ACC112 (cell line): ENCODE measurements around the gene F2R.
"Not testable (repeated sequence)": the region's sequence is repeated elsewhere in the genome, so short reads cannot be mapped to it uniquely, and the experiment has no call there.

Experiments
- H2AFZ ChIP-seq: fragments of 200-600 bp; sonication (generic); one replicate; pipeline ENCODE4 v1.6.0; 2017; ENCODE audit warnings: antibody characterized with exemption, low read length; ENCODE audit not compliant: unreplicated experiment
- H3K27ac ChIP-seq: fragments of 200-600 bp; sonication (generic); 2 replicates; pipeline ENCODE4 v1.5.1; 2014; ENCODE audit warnings: low read depth, mild to moderate bottlenecking, antibody characterized with exemption, low read length, moderate library complexity
- H3K27me3 ChIP-seq: fragments of 200-600 bp; sonication (generic); 2 replicates; pipeline ENCODE4 v1.6.1; 2014; ENCODE audit warnings: mild to moderate bottlenecking, antibody characterized with exemption, low read length, moderate library complexity, mixed read lengths; ENCODE audit not compliant: insufficient read depth
- H3K36me3 ChIP-seq: fragments of 200-600 bp; sonication (generic); 2 replicates; pipeline ENCODE4 v1.6.1; 2016; ENCODE audit warnings: mild to moderate bottlenecking, antibody characterized with exemption, low read length, moderate library complexity, mixed read lengths; ENCODE audit not compliant: insufficient read depth
- H3K4me1 ChIP-seq: fragments of 200-600 bp; sonication (generic); one replicate; pipeline ENCODE4 v1.6.1; 2016; ENCODE audit warnings: low read length, mixed read lengths; ENCODE audit not compliant: insufficient read depth, unreplicated experiment, control insufficient read depth
- H3K4me3 ChIP-seq: fragments of 200-600 bp; sonication (generic); 2 replicates; pipeline ENCODE4 v1.5.1; 2014; ENCODE audit warnings: mild to moderate bottlenecking, low read depth, low read length
- H3K79me2 ChIP-seq: fragments of 200-600 bp; sonication (generic); one replicate; pipeline ENCODE4 v1.6.0; 2016; ENCODE audit warnings: low read length; ENCODE audit not compliant: control insufficient read depth, unreplicated experiment, insufficient read depth

The F2R gene

DNA sequence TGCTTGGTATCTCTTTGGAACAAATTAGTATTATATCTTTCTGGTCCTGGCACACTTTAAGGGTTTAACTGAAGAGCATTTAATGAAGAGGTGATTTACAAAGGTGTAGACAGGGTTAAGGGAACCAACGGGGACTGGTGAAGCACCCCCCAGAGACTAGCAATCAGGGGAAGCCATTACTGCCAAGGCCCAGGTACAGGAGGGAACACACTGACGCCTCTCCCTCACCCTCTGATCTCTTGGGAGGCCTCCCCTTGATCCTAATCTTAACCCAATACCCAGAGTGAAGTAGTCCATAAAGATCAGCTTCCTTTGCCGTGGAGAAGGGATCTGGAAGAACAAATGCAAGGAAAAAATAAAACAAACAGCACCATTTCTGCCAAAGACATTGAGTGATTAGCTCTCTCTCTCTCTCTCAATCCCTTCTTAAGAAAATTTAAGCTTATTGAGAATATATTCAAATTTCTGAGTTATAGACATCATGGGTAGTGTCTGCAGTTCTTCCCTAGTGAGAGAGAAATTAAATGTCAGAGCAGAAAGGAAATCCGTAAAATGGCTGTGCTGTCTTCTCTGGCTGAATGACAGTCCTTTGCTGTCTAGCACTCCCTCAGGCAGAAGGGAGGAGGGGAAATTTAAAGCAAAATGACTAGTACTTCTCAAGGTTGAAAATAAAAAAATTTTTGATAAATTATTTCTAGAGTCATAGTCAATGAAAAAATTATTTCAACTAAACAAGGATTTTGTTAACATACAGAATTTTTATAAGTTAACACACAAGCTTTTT is 20.0 kb downstream of the F2R start:
- no peaks in the 10 kb centered on the region for H3K27me3 ChIP-seq
- no peak overlapping the region for H3K4me3 ChIP-seq
- peaks cover under 1% of the 10 kb centered on the region for H3K79me2 ChIP-seq
- peaks cover 6% of the 10 kb centered on the region for H3K36me3 ChIP-seq
- no peak overlapping the region for H3K27ac ChIP-seq
- H3K4me1 ChIP-seq = peaks cover 14% of the 10 kb centered on the region
- no peak overlapping the region for H2AFZ ChIP-seq

DNA sequence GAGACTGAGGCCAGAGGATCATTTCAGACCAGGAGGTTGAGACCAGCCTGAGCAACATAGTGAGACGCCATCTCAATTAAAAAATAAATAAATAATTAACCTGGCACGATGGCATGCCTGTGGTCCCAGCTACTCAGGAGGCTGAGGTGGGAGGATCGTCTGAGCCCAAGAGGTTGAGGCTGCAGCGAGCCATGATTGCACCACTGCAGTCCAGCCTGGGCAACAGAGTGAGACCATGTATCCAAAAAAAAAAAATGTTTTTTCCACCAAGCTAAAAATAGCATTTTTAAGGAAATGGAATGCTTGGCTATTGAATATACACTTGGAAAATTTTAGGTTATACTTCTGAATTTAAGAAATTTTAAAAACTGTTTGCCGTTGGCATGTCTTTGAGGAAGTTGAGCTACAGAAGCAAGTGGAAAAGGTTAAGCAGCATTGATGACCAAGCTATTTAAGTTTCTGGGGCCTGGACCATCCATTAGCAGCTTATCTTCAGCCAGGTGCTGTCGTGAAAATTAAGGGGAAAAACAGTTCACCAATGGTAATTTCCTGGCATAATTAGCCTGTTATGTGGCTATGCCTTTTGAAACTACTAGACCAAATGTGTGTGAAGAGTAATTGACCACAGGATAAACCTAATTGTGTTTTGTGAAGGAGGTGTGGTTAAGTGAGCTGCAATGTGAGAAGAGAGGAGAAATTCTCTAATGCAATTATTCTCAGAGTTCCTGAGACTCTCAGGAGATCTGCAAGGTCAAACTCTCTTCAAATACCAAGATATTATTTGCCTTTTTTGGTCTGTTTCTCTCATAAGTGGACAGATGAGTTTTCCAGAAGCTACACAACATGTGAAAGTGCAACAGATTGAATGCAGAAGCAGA is 21.0 kb downstream of the F2R start:
- H2AFZ ChIP-seq = no peak overlapping the region
- no peak overlapping the region for H3K4me3 ChIP-seq
- peaks cover 5% of the 10 kb centered on the region; the same call in 1 of the 2 replicates for H3K36me3 ChIP-seq
- peaks cover 14% of the 10 kb centered on the region for H3K4me1 ChIP-seq
- no peaks in the 10 kb centered on the region for H3K79me2 ChIP-seq
- no peak overlapping the region for H3K27ac ChIP-seq
- H3K27me3 ChIP-seq = no peaks in the 10 kb centered on the region

DNA sequence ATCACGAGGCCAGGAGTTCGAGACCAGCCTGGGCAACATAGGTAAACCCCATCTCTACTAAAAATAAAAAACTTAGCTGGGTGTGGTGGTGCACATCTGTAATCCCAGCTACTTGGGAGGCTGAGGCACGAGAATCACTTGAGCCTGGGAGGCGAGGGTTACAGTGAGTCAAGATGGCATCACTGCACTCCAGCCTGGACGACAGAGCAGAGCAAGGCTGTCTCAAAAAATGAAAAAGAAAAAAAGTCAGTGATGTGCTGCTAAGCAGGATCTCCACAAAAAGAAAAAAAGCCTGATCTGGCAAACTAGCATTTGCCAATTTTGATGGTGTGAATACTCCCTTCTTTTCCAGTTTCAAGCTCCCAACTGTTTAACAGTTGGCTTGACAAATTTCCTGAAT is 21.9 kb downstream of the F2R start:
- H3K4me1 ChIP-seq = peaks cover 14% of the 10 kb centered on the region
- no peaks in the 10 kb centered on the region for H3K79me2 ChIP-seq
- H3K27me3 ChIP-seq = no peaks in the 10 kb centered on the region
- H3K27ac ChIP-seq = peak overlapping the region; percentile 80; the same call in 1 of the 2 replicates
- no peak overlapping the region for H3K4me3 ChIP-seq
- no peak overlapping the region for H2AFZ ChIP-seq
- peaks cover 4% of the 10 kb centered on the region; the same call in 1 of the 2 replicates for H3K36me3 ChIP-seq

DNA sequence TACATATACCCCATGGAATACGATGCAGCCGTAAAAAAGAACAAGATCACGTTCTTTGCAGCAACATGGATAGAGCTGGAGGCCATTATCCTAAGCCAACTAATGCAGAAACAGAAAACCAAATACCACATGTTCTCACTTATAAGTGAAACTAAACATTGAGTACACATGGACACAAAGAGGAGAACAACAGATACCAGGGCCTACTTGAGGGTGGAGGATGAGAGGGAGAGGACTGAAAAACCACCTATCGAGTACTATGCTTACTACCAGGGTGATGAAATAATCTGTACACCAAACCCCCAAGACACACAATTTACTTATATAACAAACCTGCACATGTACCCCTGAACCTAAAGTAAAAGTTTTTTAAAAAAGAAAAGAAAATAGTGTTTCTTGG is 25.6 kb downstream of the F2R start:
- peaks cover 14% of the 10 kb centered on the region for H3K4me1 ChIP-seq
- not testable (repeated sequence) for H3K36me3 ChIP-seq, H3K27ac ChIP-seq, H3K27me3 ChIP-seq, H3K79me2 ChIP-seq, H2AFZ ChIP-seq, H3K4me3 ChIP-seq

DNA sequence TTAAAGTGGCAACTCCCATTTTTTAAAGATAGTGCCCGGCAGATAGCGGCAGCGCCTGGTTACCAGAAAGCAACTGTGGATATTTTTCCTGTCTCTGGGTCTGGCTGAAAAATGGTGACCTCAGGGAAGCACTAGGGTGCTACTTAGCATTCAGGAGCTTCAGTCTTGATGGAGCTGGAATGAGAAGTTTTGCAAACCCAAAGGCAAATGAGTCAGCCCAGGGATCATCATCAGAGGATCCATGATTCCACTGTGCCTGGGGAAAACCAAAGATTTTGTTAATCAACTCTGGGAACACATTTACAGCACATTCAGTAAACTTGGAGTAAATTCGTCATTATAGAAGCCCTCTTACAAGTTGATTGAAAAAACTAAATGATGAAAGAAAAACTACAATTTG is 26.7 kb downstream of the F2R start:
- Histone ChIP-seq H3K4me1 (peaks cover 14% of the 10 kb centered on the region), H3K4me3 (no peak overlapping the region), H3K79me2 (no peaks in the 10 kb centered on the region), H3K36me3 (no peaks in the 10 kb centered on the region), H3K27ac (no peak overlapping the region), H2AFZ (no peak overlapping the region), H3K27me3 (no peaks in the 10 kb centered on the region)

DNA sequence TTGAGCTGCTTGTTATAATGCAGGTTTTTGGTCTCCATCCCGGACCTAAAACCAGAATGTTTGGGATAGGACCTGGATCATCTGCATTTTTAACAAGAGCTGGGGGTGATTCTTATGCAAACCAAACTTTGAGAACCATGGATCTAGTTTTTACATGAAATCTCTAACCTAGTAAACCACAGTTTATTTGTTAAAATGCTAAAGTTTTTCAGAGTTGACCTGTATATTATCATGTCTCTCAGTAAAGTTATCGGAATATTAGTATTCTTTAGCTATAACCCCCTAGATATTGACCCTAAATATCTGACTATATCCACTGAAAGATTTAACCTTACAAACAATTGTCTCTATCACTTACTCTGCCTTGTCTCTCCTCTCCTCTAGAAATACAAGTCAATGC is 28.7 kb downstream of the F2R start:
- no peaks in the 10 kb centered on the region for H3K4me1 ChIP-seq
- no peak overlapping the region for H3K4me3 ChIP-seq
- no peaks in the 10 kb centered on the region for H3K36me3 ChIP-seq
- no peak overlapping the region for H3K27ac ChIP-seq
- no peak overlapping the region for H2AFZ ChIP-seq
- no peaks in the 10 kb centered on the region for H3K79me2 ChIP-seq
- no peaks in the 10 kb centered on the region for H3K27me3 ChIP-seq

DNA sequence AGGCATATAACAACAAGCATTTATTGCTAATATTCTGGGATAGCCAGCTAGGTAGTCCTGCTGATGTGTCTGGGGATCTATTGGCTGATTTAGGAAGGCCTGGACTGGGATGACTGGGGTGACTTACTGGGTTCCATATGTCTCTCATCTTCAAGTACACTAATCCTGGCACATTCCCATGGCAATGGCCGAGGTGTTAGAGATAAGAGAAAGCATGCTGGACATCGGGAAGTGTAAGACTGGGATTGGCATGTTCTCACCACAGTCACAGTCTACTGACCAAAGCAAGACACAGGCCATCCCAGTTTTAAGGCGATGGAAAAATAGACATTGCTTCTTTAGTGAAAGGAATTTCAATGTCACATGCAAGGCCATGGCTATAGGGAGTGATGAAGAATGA is 29.7 kb downstream of the F2R start:
- H3K79me2 ChIP-seq = no peaks in the 10 kb centered on the region
- no peaks in the 10 kb centered on the region for H3K36me3 ChIP-seq
- no peak overlapping the region for H3K4me3 ChIP-seq
- no peak overlapping the region for H2AFZ ChIP-seq
- H3K4me1 ChIP-seq = no peaks in the 10 kb centered on the region
- no peak overlapping the region for H3K27ac ChIP-seq
- no peaks in the 10 kb centered on the region for H3K27me3 ChIP-seq

DNA sequence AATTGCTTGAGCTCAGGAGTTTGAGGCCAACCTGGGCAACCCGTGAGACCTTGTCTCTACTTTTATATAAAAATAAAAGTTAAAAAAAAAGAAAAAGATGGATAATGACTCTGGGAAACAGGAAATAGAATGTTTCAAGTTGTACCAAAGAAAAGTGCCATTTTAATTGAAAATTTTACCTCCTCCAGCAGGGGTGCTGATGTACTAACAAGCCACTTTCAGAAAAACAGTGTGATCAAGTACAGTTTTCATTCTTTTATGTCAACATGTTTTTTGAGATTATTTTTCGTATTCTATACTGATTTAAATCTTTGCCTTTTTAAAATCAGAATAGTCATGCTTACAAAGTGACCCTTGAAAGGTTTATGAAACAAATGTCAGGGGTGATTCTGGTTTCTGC is 30.8 kb downstream of the F2R start:
- H2AFZ ChIP-seq = no peak overlapping the region
- H3K27ac ChIP-seq = no peak overlapping the region
- no peak overlapping the region for H3K4me3 ChIP-seq
- H3K36me3 ChIP-seq = no peaks in the 10 kb centered on the region
- no peaks in the 10 kb centered on the region for H3K4me1 ChIP-seq
- no peaks in the 10 kb centered on the region for H3K79me2 ChIP-seq
- no peaks in the 10 kb centered on the region for H3K27me3 ChIP-seq

DNA sequence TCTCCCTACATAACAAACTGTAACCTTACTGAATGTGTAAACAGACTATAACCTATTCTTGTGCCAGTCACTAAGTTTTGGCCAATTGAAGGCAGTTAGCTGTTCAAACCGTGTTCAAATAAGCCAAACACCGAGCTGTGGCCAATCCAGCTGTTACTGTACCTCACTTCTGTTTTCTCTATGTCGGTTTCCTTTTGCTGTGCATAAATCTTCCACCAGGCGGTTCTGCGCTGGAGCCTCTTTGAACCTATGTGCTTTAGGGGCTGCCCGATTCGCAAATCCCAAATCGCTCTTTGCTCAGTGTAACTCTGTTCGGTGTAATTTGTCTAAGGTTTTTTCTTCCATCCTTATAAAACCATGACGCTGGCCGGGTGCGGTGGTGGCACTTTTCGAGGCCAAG is 31.8 kb downstream of the F2R start:
- no peaks in the 10 kb centered on the region for H3K36me3 ChIP-seq
- no peaks in the 10 kb centered on the region for H3K27me3 ChIP-seq
- H3K4me1 ChIP-seq = no peaks in the 10 kb centered on the region
- no peak overlapping the region for H3K4me3 ChIP-seq
- H3K27ac ChIP-seq = no peak overlapping the region
- no peaks in the 10 kb centered on the region for H3K79me2 ChIP-seq
- H2AFZ ChIP-seq = no peak overlapping the region

DNA sequence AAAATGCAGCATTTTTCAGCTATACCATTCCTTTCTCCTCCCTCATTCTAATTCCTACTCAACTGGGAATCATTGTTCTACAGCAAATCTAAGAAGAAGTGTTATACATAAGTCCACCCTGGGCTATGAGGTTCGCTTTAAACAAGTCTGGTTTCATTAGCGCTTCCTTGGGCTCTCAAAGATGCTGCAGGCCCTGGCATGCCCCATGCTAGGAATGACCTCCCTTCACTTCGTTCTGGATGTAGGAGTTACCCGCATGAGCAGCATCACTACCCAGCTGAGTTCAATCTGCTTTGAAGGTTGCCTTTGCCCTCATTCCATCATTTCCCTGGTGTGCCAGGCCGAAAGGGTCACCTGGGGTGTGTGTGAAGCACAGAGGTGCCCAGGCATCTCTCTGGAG is 35.4 kb downstream of the F2R start:
- Histone ChIP-seq H3K27me3 (no peaks in the 10 kb centered on the region), H3K27ac (no peak overlapping the region), H3K4me3 (no peak overlapping the region), H3K36me3 (no peaks in the 10 kb centered on the region), H2AFZ (no peak overlapping the region), H3K4me1 (no peaks in the 10 kb centered on the region), H3K79me2 (no peaks in the 10 kb centered on the region)

DNA sequence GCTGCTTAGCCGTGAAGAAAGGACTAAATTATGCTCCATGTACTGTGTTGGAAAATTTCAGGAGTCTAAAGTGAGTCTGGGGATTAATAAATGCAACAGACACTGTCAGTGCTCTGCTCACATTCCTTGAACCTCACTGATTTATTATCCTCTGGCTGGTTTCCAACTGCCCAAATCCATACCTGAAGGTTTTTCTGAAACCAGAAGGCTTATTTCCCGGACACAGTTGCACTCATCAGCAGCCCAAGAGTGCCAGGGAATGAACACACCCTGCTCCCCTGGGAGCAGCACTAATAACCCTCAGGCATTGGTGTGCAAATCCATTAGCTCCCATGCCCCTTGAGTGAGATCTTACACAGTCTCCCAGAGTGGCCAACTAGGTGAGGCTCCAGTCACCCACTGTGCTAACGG is 38.7 kb downstream of the F2R start:
- no peaks in the 10 kb centered on the region for H3K27me3 ChIP-seq
- H3K4me1 ChIP-seq = no peaks in the 10 kb centered on the region
- H2AFZ ChIP-seq = no peak overlapping the region
- no peaks in the 10 kb centered on the region for H3K79me2 ChIP-seq
- no peak overlapping the region for H3K27ac ChIP-seq
- H3K4me3 ChIP-seq = no peak overlapping the region
- no peaks in the 10 kb centered on the region for H3K36me3 ChIP-seq
